Measurements from ENCODE around the gene KIF4B.
"Not testable (repeated sequence)": the region's sequence is repeated elsewhere in the genome, so short reads cannot be mapped to it uniquely, and the experiment has no call there.

Gene KIF4B

GRCh38 chr5:155013526-155013925, at the start of gene KIF4B:
KIF4B (plus strand) TSS chr5:155013755; CDS start chr5:155013860, 105 bp downstream.
- no peak for DNase-seq

GRCh38 chr5:154966081-154966841, 47.3 kb upstream of the KIF4B start:
- DNase-seq = no peak

- no peak for DNase-seq
These were observed 46.7 kb upstream of the KIF4B start for GRCh38 chr5:154966874-154967273.

GRCh38 chr5:154967421-154968024, 46.0 kb upstream of the KIF4B start:
- no peak for DNase-seq

- no peak for DNase-seq
These were observed 44.6 kb upstream of the KIF4B start for GRCh38 chr5:154968953-154969352.

GRCh38 chr5:154970759-154971158, 42.8 kb upstream of the KIF4B start:
- DNase-seq = no peak

- DNase-seq = no peak
These were observed 42.1 kb upstream of the KIF4B start for GRCh38 chr5:154971501-154971900.

GRCh38 chr5:154972476-154973080, 41.0 kb upstream of the KIF4B start:
- DNase-seq = no peak

GRCh38 chr5:154976082-154976481, 37.5 kb upstream of the KIF4B start:
- not testable (repeated sequence) for DNase-seq

GRCh38 chr5:154977409-154977808, 36.1 kb upstream of the KIF4B start:
- DNase-seq = no peak

- DNase-seq = not testable (repeated sequence)
These were observed 35.3 kb upstream of the KIF4B start for GRCh38 chr5:154978294-154978693.

- no peak for DNase-seq
These were observed 28.5 kb upstream of the KIF4B start for GRCh38 chr5:154984946-154985516.

- no peak for DNase-seq
These were observed 27.4 kb upstream of the KIF4B start for GRCh38 chr5:154986151-154986550.

- no peak for DNase-seq
These were observed 23.9 kb upstream of the KIF4B start for GRCh38 chr5:154989626-154990025.

GRCh38 chr5:154993461-154993860, 20.1 kb upstream of the KIF4B start:
- DNase-seq = no peak

- DNase-seq = no peak
These were observed 17.9 kb upstream of the KIF4B start for GRCh38 chr5:154995679-154996078.

- DNase-seq = no peak
These were observed 15.8 kb upstream of the KIF4B start for GRCh38 chr5:154997746-154998145.

- DNase-seq = no peak
These were observed 13.7 kb upstream of the KIF4B start for GRCh38 chr5:154999865-155000264.

GRCh38 chr5:155001523-155001922, 12.0 kb upstream of the KIF4B start:
- no peak for DNase-seq

GRCh38 chr5:155002722-155003121, 10.8 kb upstream of the KIF4B start:
- DNase-seq = not testable (repeated sequence)

- no peak for DNase-seq
These were observed 9.3 kb upstream of the KIF4B start for GRCh38 chr5:155004138-155004744.

- DNase-seq = not testable (repeated sequence)
These were observed 7.3 kb upstream of the KIF4B start for GRCh38 chr5:155006265-155006664.

GRCh38 chr5:155008669-155009068, 4.9 kb upstream of the KIF4B start:
- no peak for DNase-seq

All from right hindlimb (tissue), 1 donor.